HEK293T (cell line): ENCODE results near the gene MITF.

Experiments
- CTCF ChIA-PET: fragments of 350-600 bp; formaldehyde crosslinking; extraction: SDS; loops from one replicate; lab custom pipeline; 2021; ENCODE audit warnings: antibody characterized with exemption, inconsistent platforms; lab: Yijun Ruan, JAX
- POLR2A ChIA-PET: fragments of 350-600 bp; formaldehyde crosslinking; extraction: SDS; loops from one replicate; lab custom pipeline; 2020; ENCODE audit warnings: antibody characterized with exemption, inconsistent platforms; lab: Yijun Ruan, JAX
- DNase-seq: peaks from one replicate; pipeline ENCODE4 v3.0.0; 2012; ENCODE audit warnings: mixed read lengths; ENCODE audit errors: extremely low spot score
- ARNT ChIP-seq: fragments of 450-650 bp; IDR thresholded peaks from 2 replicates; pipeline ENCODE4 v1.6.1; 2017; ENCODE audit warnings: mild to moderate bottlenecking
- BHLHE40 ChIP-seq: fragments of 450-650 bp; IDR thresholded peaks from 2 replicates; pipeline ENCODE4 v1.6.1; 2016; ENCODE audit warnings: mild to moderate bottlenecking, moderate library complexity, borderline replicate concordance
- CTBP1 ChIP-seq: fragments of 450-650 bp; IDR thresholded peaks from 2 replicates; pipeline ENCODE4 v1.6.1; 2016; ENCODE audit warnings: borderline replicate concordance
- ELF4 ChIP-seq: fragments of 450-650 bp; IDR thresholded peaks from 2 replicates; pipeline ENCODE4 v1.6.1; 2017; ENCODE audit warnings: antibody characterized with exemption
- FOXA1 ChIP-seq: fragments of 450-650 bp; IDR thresholded peaks from 2 replicates; pipeline ENCODE4 v1.6.1; 2016; ENCODE audit warnings: mild to moderate bottlenecking
- FOXK2 ChIP-seq: fragments of 450-650 bp; IDR thresholded peaks from 2 replicates; pipeline ENCODE4 v1.6.1; 2016; ENCODE audit warnings: mild to moderate bottlenecking
- FOXM1 ChIP-seq: fragments of 450-650 bp; IDR thresholded peaks from 2 replicates; pipeline ENCODE4 v1.6.1; 2017; ENCODE audit warnings: mild to moderate bottlenecking, borderline replicate concordance
- HDGF ChIP-seq: fragments of 450-650 bp; IDR thresholded peaks from 2 replicates; pipeline ENCODE4 v1.6.1; 2017; ENCODE audit warnings: antibody characterized with exemption, borderline replicate concordance
- L3MBTL2 ChIP-seq: fragments of 450-650 bp; conservative IDR thresholded peaks from 2 replicates; pipeline ENCODE4 v1.6.1; 2016; ENCODE audit warnings: mild to moderate bottlenecking
- LEF1 ChIP-seq: fragments of 450-650 bp; IDR thresholded peaks from 2 replicates; pipeline ENCODE4 v1.6.1; 2017; ENCODE audit warnings: mild to moderate bottlenecking, borderline replicate concordance
- NFRKB ChIP-seq: fragments of 450-650 bp; IDR thresholded peaks from 2 replicates; pipeline ENCODE4 v1.6.1; 2016; ENCODE audit warnings: mild to moderate bottlenecking, moderate library complexity
- PKNOX1 ChIP-seq: fragments of 450-650 bp; IDR thresholded peaks from 2 replicates; pipeline ENCODE4 v1.6.1; 2016
- SP1 ChIP-seq: fragments of 450-650 bp; IDR thresholded peaks from 2 replicates; pipeline ENCODE4 v1.6.1; 2017
- SUZ12 ChIP-seq: fragments of 450-650 bp; IDR thresholded peaks from 2 replicates; pipeline ENCODE4 v1.6.1; 2016; ENCODE audit warnings: mild to moderate bottlenecking
- TARDBP ChIP-seq: fragments of 450-650 bp; IDR thresholded peaks from 2 replicates; pipeline ENCODE4 v1.6.1; 2016
- ZNF384 ChIP-seq: fragments of 450-650 bp; IDR thresholded peaks from 2 replicates; pipeline ENCODE4 v1.6.1; 2016

Gene MITF

GRCh38 chr3:69738315-69738714 is 949 bp upstream of the MITF start:
- CTCF ChIA-PET = no interaction called here
- no peak for DNase-seq

GRCh38 chr3:69738859-69739203 is 433 bp upstream of the MITF start:
- ChIA-PET POLR2A (interaction anchor here (0.7 to 1.4 kb wide), 12 partner anchors 11 to 165 kb away, joined by 3 read pairs; no protein-coding TSS in a partner anchor), CTCF (interaction anchor here (0.8 to 1.4 kb wide), 4 partner anchors 11 to 48 kb away, joined by 3 to 4 read pairs (median 4); no protein-coding TSS in a partner anchor)

More at GRCh38 chr3:69738315-69738714, 949 bp upstream of the MITF start:
- POLR2A ChIA-PET = interaction anchor here (0.9 to 1.4 kb wide), 2 partner anchors 34 to 43 kb away, joined by 3 read pairs; no protein-coding TSS in a partner anchor
- TF ChIP-seq L3MBTL2 (no peak), LEF1 (no peak), ZNF384 (no peak), SUZ12 (no peak), NFRKB (no peak), FOXK2 (no peak), BHLHE40 (no peak), FOXM1 (no peak), FOXA1 (no peak), ELF4 (no peak), CTBP1 (no peak), TARDBP (no peak), PKNOX1 (no peak), ARNT (no peak), SP1 (no peak), HDGF (no peak)

GRCh38 chr3:69740103-69741021 is 1.1 kb downstream of the MITF start:
- DNase-seq = peak; percentile 34
- CTCF ChIA-PET = interaction anchor here (1.2 to 1.4 kb wide), 2 partner anchors 44 to 49 kb away, joined by 3 to 4 read pairs; no protein-coding TSS in a partner anchor
- TF ChIP-seq FOXM1 (no peak), FOXK2 (no peak), SP1 (no peak), CTBP1 (no peak), FOXA1 (no peak), BHLHE40 (no peak), L3MBTL2 (no peak), SUZ12 (no peak), ZNF384 (no peak), HDGF (no peak), LEF1 (no peak), TARDBP (no peak), NFRKB (no peak), PKNOX1 (no peak), ELF4 (no peak), ARNT (no peak)
- POLR2A ChIA-PET = interaction anchor here (1.2 kb wide), 2 partner anchors 12 to 44 kb away, joined by 3 read pairs; no protein-coding TSS in a partner anchor

More at GRCh38 chr3:69738859-69739203, 433 bp upstream of the MITF start:
- TF ChIP-seq TARDBP = no peak
- TF ChIP-seq LEF1 = no peak
- TF ChIP-seq FOXM1 = no peak
- no peak for TF ChIP-seq ZNF384
- no peak for TF ChIP-seq PKNOX1
- TF ChIP-seq HDGF = no peak
- no peak for TF ChIP-seq NFRKB
- DNase-seq = no peak

GRCh38 chr3:69741032-69741767 is 1.9 kb downstream of the MITF start:
- TF ChIP-seq LEF1 = no peak
- TF ChIP-seq FOXK2 = no peak
- TF ChIP-seq CTBP1 = no peak
- TF ChIP-seq FOXA1 = no peak
- no peak for TF ChIP-seq ARNT
- no peak for TF ChIP-seq TARDBP
- no peak for TF ChIP-seq ELF4
- TF ChIP-seq PKNOX1 = no peak
- no peak for TF ChIP-seq ZNF384
- no peak for TF ChIP-seq NFRKB
- TF ChIP-seq FOXM1 = no peak
- TF ChIP-seq L3MBTL2 = no peak
- TF ChIP-seq SP1 = no peak
- TF ChIP-seq BHLHE40 = no peak
- no peak for TF ChIP-seq HDGF
- TF ChIP-seq SUZ12 = no peak
- CTCF ChIA-PET = no interaction called here
- POLR2A ChIA-PET = no interaction called here
- no peak for DNase-seq

GRCh38 chr3:69742391-69742790 is 3.1 kb downstream of the MITF start:
- no peak for DNase-seq
- TF ChIP-seq NFRKB (no peak), ELF4 (no peak), SP1 (no peak), HDGF (no peak), BHLHE40 (no peak), LEF1 (no peak), TARDBP (no peak), SUZ12 (no peak), CTBP1 (no peak), L3MBTL2 (no peak), ZNF384 (no peak), FOXK2 (no peak), PKNOX1 (no peak), ARNT (no peak), FOXA1 (no peak), FOXM1 (no peak)
- POLR2A ChIA-PET = no interaction called here
- CTCF ChIA-PET = no interaction called here
